Liver (tissue), 3 donors: Measurements from ENCODE around the gene TOMM5.

ENCODE experiments used
- ATF3 ChIP-seq: IDR thresholded peaks from 2 replicates; pipeline ENCODE4 v1.6.1; 2016; ENCODE audit warnings: antibody characterized with exemption
- CTCF ChIP-seq: fragments of 150-350 bp; IDR thresholded peaks from 2 replicates; pipeline ENCODE4 v1.5.1; 2017; ENCODE audit warnings: improper control_type of control experiment, low read depth, low read length; ENCODE audit not compliant: missing input control
- FOXA1 ChIP-seq: IDR thresholded peaks from 2 replicates; pipeline ENCODE4 v1.6.1; 2016; ENCODE audit warnings: antibody characterized with exemption
- REST ChIP-seq: IDR thresholded peaks from 2 replicates; pipeline ENCODE4 v1.6.1; 2016; ENCODE audit warnings: antibody characterized with exemption, mild to moderate bottlenecking
- SP1 ChIP-seq: IDR thresholded peaks from 2 replicates; pipeline ENCODE4 v1.6.1; 2018; ENCODE audit warnings: antibody characterized with exemption, mild to moderate bottlenecking
- TAF1 ChIP-seq: conservative IDR thresholded peaks from 2 replicates; pipeline ENCODE4 v1.6.1; 2016; ENCODE audit warnings: antibody characterized with exemption, mild to moderate bottlenecking
- TF ChIP-seq, protein P1 (sequence below): IDR thresholded peaks from 2 replicates; pipeline ENCODE4 v1.6.1; 2016; ENCODE audit warnings: antibody characterized with exemption
- TF ChIP-seq, protein P2 (sequence below): IDR thresholded peaks from 2 replicates; pipeline ENCODE4 v1.6.1; 2016; ENCODE audit warnings: antibody characterized with exemption
- donor health status: healthy.
- donor health status: healthy.

DNA sequence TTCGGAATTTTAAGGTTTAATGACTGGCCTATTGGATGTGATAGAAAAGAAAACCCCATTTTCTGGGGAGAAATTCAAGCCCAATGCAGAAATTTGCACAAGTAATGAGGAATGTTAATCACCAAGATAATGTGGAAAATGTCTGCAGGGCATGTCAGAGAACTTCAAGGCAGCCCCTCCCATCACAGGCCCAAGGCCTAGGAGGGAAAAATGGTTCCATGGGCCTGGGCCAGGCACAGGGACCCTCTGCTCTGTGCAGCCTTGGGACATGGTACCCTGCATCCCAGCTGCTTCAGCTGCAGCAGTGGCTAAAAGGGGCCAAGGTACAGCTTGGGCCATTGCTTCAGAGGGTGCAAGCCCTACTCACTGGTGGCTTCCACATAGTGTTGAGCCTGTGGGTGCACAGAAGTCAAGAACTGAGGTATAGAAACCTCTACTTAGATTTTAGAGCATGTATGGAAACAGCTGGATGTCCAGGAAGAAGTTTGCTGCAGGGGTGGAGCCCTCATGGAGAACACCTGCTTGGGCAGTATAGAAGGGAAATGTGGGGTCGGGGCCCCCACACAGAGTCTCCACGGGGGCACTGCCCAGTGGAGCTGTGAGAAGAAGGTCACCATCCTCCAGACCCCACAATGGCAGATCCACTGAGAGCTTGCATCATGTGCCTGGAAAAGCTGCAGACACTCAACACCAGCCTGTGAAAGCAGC lies 28.4 kb downstream of the TOMM5 start:
- TF ChIP-seq, protein P1, sequence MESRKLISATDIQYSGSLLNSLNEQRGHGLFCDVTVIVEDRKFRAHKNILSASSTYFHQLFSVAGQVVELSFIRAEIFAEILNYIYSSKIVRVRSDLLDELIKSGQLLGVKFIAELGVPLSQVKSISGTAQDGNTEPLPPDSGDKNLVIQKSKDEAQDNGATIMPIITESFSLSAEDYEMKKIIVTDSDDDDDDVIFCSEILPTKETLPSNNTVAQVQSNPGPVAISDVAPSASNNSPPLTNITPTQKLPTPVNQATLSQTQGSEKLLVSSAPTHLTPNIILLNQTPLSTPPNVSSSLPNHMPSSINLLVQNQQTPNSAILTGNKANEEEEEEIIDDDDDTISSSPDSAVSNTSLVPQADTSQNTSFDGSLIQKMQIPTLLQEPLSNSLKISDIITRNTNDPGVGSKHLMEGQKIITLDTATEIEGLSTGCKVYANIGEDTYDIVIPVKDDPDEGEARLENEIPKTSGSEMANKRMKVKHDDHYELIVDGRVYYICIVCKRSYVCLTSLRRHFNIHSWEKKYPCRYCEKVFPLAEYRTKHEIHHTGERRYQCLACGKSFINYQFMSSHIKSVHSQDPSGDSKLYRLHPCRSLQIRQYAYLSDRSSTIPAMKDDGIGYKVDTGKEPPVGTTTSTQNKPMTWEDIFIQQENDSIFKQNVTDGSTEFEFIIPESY = no peak
- no peak for TF ChIP-seq CTCF
- TF ChIP-seq, protein P2, sequence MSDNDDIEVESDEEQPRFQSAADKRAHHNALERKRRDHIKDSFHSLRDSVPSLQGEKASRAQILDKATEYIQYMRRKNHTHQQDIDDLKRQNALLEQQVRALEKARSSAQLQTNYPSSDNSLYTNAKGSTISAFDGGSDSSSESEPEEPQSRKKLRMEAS = no peak
- TF ChIP-seq REST = no peak
- no peak for TF ChIP-seq ATF3
- TF ChIP-seq FOXA1 = no peak
- TF ChIP-seq SP1 = no peak
- TF ChIP-seq TAF1 = no peak
